Natural killer cell treated with Interleukin-12 subunit alpha and Interleukin-12 subunit beta and Interleukin-15 and Interleukin-18, amount 100 ng/mL, for 72 hours (primary cell): Measurements from ENCODE around the gene KDM3B. TPM values are rescaled to one million over a fixed set of nuclear protein-coding genes. Genes with fewer than 3 reads are reported as not detected.

ENCODE experiments used
- ATAC-seq, 2 donors: fragments of 150-1000 bp; cut with Tn5 transposase in 1 of 2; sonication (Bioruptor Pico), chemical (Tn5 transposase) in 1 of 2; 2 replicates each; pipeline ENCODE4 v1.10.0; 2021
- DNase-seq: peaks from one replicate; pipeline ENCODE4 v3.0.0; 2022; ENCODE audit warnings: low spot score
- H3K27ac Mint-ChIP-seq, 2 donors: 1 replicate in 1 of 2; 2 replicates in 1 of 2; pipeline ENCODE4 v1.8.0; 2022; ENCODE audit warnings: mixed read lengths in 2 of 2, mild to moderate bottlenecking in 1 of 2, moderate library complexity in 1 of 2
- H3K27me3 Mint-ChIP-seq, 2 donors: 1 replicate in 1 of 2; 2 replicates in 1 of 2; pipeline ENCODE4 v1.8.0; 2022; ENCODE audit warnings: mixed read lengths in 2 of 2
- H3K36me3 Mint-ChIP-seq: one replicate; pipeline ENCODE4 v1.8.0; 2022; ENCODE audit warnings: mixed read lengths
- H3K4me1 Mint-ChIP-seq, 2 donors: 1 replicate in 1 of 2; 2 replicates in 1 of 2; pipeline ENCODE4 v1.8.0; 2022; ENCODE audit warnings: low read depth in 2 of 2, mixed read lengths in 2 of 2, mild to moderate bottlenecking in 1 of 2
- H3K4me3 Mint-ChIP-seq: one replicate; pipeline ENCODE4 v1.8.0; 2022; ENCODE audit warnings: mixed read lengths
- H3K9me3 Mint-ChIP-seq: 2 replicates; pipeline ENCODE4 v1.8.0; 2022; ENCODE audit warnings: mixed read lengths
- total RNA-seq, 2 donors: library from RNA; stranded (reverse); gene quantifications; one replicate each; pipeline ENCODE4 v1.2.3, GENCODE V29; 2022

The KDM3B gene
- total RNA-seq, 2 donors from 2014 or later, result 58.6 to 61.7 TPM

DNA sequence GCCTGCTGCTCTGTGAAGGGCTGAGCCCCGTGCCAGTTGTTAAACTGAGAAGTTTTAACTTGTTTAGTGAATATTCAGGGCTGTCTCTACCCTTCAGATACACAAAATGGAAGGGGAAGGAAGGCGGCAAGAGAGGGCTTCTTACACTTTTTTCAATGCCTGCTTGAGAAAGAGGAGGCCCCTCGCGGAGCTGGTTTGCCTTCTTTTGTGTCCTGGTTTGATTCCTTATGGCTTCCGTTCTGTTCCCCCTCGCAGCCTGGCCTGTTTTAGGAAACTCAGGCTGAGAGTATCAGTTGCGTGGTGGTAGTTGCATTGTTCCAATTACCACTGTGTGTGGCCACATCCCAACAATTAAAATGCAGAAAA lies 13.4 kb upstream of the KDM3B start:
- Mint-ChIP-seq H3K27ac (peak overlapping the region; percentile 98), H3K9me3 (no peaks in the 10 kb centered on the region), H3K27me3 (no peaks in the 10 kb centered on the region), H3K4me1 (peaks cover 30 to 41% of the 10 kb centered on the region in 2 donors), H3K36me3 (no peaks in the 10 kb centered on the region), H3K4me3 (peak overlapping the region; percentile 87)
- no peak for ATAC-seq
- no peak for DNase-seq

- no peak for DNase-seq
- Mint-ChIP-seq H3K4me3 (peak overlapping the region; percentile 87), H3K9me3 (no peaks in the 10 kb centered on the region), H3K4me1 (peaks cover 30 to 41% of the 10 kb centered on the region in 2 donors), H3K27me3 (no peaks in the 10 kb centered on the region), H3K27ac (peak overlapping the region; percentile 98), H3K36me3 (no peaks in the 10 kb centered on the region)
- no peak for ATAC-seq
Observed at GRCh38 chr5:138339464-138339863, 13.0 kb upstream of the KDM3B start.

- no peaks in the 10 kb centered on the region for H3K27me3 Mint-ChIP-seq
- H3K27ac Mint-ChIP-seq, result peak overlapping the region; percentile 98
- H3K36me3 Mint-ChIP-seq, result no peaks in the 10 kb centered on the region
- H3K4me1 Mint-ChIP-seq, result peaks cover 30 to 39% of the 10 kb centered on the region in 2 donors
- DNase-seq (no peak), ATAC-seq (no peak)
- H3K9me3 Mint-ChIP-seq, result no peaks in the 10 kb centered on the region
- peak overlapping the region; percentile 87 for H3K4me3 Mint-ChIP-seq
Observed at GRCh38 chr5:138340008-138340407, 12.5 kb upstream of the KDM3B start.

GRCh38 chr5:138344887-138345622 lies 7.4 kb upstream of the KDM3B start:
- DNase-seq (no peak), ATAC-seq (peak in 1 of 2 donors; percentile 30)
- peaks cover 10 to 13% of the 10 kb centered on the region in 2 donors for H3K4me1 Mint-ChIP-seq
- peaks cover 5% of the 10 kb centered on the region for H3K36me3 Mint-ChIP-seq
- no peaks in the 10 kb centered on the region for H3K27me3 Mint-ChIP-seq
- no peaks in the 10 kb centered on the region for H3K9me3 Mint-ChIP-seq
- H3K4me3 Mint-ChIP-seq, result no peak overlapping the region
- no peak overlapping the region for H3K27ac Mint-ChIP-seq

DNA sequence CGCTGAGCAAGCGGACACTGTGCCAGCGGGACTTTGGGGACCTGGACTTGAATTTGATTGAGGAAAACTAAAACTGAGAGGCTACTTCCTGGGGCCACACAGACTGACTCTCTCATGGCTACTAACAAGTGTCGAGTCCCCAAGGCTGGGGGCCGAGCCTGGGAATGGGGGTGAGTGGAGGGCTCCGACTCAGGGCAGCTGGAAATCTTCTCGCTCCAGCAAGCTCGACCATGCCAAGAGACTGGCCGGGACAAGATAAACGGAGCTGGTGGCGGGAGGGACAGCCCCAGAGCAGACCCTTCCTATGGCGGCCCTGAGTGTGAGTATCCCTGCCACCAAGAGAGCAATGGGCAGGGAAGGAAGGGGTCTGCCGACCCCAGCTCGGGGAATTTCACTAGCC lies 5.6 kb upstream of the KDM3B start:
- peaks cover 10 to 17% of the 10 kb centered on the region in 2 donors for H3K4me1 Mint-ChIP-seq
- H3K36me3 Mint-ChIP-seq, result peaks cover 5% of the 10 kb centered on the region
- peaks cover 3% of the 10 kb centered on the region for H3K9me3 Mint-ChIP-seq
- no peak overlapping the region for H3K27ac Mint-ChIP-seq
- no peak overlapping the region for H3K4me3 Mint-ChIP-seq
- ATAC-seq (no peak), DNase-seq (no peak)
- no peaks in the 10 kb centered on the region for H3K27me3 Mint-ChIP-seq

GRCh38 chr5:138349852-138350562 lies 2.5 kb upstream of the KDM3B start:
- H3K27ac Mint-ChIP-seq, result peak overlapping the region in 1 of 2 donors; percentile 0
- peaks cover 29 to 38% of the 10 kb centered on the region in 2 donors for H3K4me1 Mint-ChIP-seq
- H3K4me3 Mint-ChIP-seq, result no peak overlapping the region
- peaks cover 11% of the 10 kb centered on the region for H3K36me3 Mint-ChIP-seq
- ATAC-seq, result no peak
- H3K27me3 Mint-ChIP-seq, result no peaks in the 10 kb centered on the region
- peaks cover 5% of the 10 kb centered on the region for H3K9me3 Mint-ChIP-seq
- DNase-seq, result no peak

GRCh38 chr5:138350563-138350890 lies 2.0 kb upstream of the KDM3B start:
- Mint-ChIP-seq H3K4me3 (no peak overlapping the region), H3K36me3 (peaks cover 11% of the 10 kb centered on the region), H3K27me3 (no peaks in the 10 kb centered on the region), H3K27ac (peak overlapping the region in 1 of 2 donors; percentile 0), H3K9me3 (peaks cover 5% of the 10 kb centered on the region), H3K4me1 (peaks cover 34 to 43% of the 10 kb centered on the region in 2 donors)
- ATAC-seq (no peak), DNase-seq (no peak)

DNA sequence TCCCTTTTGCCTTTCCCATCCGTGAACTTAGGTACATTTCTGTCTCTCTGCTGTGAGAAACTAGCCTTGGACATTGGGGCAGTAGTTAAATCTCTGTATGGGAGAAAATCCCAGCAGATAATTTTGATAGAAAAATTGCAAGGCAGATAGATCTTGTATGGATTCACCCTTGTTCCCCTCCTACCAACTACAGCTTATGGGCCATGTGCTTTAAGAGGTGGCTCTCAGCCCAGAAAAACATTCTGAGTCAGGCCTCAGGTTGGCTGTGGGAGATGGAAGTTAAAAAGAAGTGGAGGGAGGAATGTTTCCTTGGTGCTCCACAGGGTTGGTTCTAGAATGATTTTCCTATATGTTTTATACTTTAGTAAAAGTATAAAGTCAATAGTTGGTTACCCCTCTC lies 1.4 kb upstream of the KDM3B start:
- ATAC-seq (no peak), DNase-seq (no peak)
- no peak overlapping the region for H3K4me3 Mint-ChIP-seq
- peaks cover 11% of the 10 kb centered on the region for H3K36me3 Mint-ChIP-seq
- H3K4me1 Mint-ChIP-seq, result peaks cover 36 to 46% of the 10 kb centered on the region in 2 donors
- peak overlapping the region in 1 of 2 donors; percentile 0 for H3K27ac Mint-ChIP-seq
- no peaks in the 10 kb centered on the region for H3K27me3 Mint-ChIP-seq
- peaks cover 5% of the 10 kb centered on the region for H3K9me3 Mint-ChIP-seq

GRCh38 chr5:138351517-138351916 lies 968 bp upstream of the KDM3B start:
- H3K27ac Mint-ChIP-seq, result peak overlapping the region; percentile 27 to 78
- no peaks in the 10 kb centered on the region for H3K27me3 Mint-ChIP-seq
- H3K4me3 Mint-ChIP-seq, result peak overlapping the region; percentile 79
- ATAC-seq (no peak), DNase-seq (no peak)
- peaks cover 11% of the 10 kb centered on the region for H3K36me3 Mint-ChIP-seq
- peaks cover 36 to 46% of the 10 kb centered on the region in 2 donors for H3K4me1 Mint-ChIP-seq
- H3K9me3 Mint-ChIP-seq, result peaks cover 5% of the 10 kb centered on the region

DNA sequence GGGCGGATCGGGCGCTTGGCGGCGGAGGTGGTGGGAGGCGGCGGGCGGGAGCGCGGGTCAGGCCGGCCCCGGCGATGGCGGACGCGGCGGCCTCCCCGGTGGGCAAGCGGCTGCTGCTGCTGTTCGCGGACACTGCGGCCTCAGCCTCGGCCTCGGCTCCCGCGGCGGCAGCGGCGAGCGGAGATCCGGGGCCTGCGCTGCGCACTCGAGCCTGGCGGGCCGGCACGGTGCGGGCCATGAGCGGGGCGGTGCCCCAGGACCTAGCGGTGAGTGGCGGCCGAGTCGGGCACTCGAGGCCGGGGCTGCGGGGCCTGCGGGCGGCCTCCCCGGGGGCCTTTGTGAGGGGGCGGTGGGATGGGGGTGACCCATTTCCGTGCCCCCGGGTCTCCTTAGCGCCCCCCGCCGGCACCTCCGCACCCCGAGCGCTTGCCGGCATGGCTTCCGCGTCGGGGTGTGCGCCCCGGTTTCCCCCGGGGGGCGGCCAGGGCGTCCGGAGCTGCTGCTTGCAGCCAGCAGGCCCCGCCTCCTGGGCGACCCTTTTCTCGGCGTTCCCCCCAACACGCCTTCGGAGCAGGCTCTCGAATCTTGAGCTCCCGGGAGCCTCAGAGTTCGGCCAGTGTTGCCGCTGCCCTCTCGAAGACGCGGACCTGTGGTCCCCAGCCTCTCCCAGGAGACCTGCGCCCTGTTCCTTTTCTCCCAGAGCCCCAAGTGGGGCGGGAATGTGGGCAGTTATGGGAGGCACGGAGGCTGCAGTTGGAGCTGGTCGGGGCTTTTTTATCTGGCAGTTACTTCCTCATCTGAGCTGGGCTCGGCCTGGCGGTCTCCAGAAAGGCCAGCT lies 456 bp downstream of the KDM3B start:
- Mint-ChIP-seq H3K36me3 (peaks cover 7% of the 10 kb centered on the region), H3K4me1 (peaks cover 36 to 46% of the 10 kb centered on the region in 2 donors)
- DNase-seq, result peak; percentile 81

GRCh38 chr5:138353560-138354080 lies 1.1 kb downstream of the KDM3B start:
- no peaks in the 10 kb centered on the region for H3K27me3 Mint-ChIP-seq
- no peak for ATAC-seq
- peak overlapping the region; percentile 99 for H3K4me3 Mint-ChIP-seq
- peaks cover 6% of the 10 kb centered on the region for H3K36me3 Mint-ChIP-seq
- H3K9me3 Mint-ChIP-seq, result peaks cover 5% of the 10 kb centered on the region
- H3K27ac Mint-ChIP-seq, result peak overlapping the region; percentile 85 to 96
- DNase-seq, result no peak
- peaks cover 36 to 46% of the 10 kb centered on the region in 2 donors for H3K4me1 Mint-ChIP-seq

More for the DNA sequence above, 456 bp downstream of the KDM3B start:
- peak; percentile 71 to 75 for ATAC-seq
- Mint-ChIP-seq H3K27me3 (no peaks in the 10 kb centered on the region), H3K9me3 (peaks cover 5% of the 10 kb centered on the region), H3K4me3 (peak overlapping the region; percentile 99), H3K27ac (peak overlapping the region; percentile 85 to 96)

DNA sequence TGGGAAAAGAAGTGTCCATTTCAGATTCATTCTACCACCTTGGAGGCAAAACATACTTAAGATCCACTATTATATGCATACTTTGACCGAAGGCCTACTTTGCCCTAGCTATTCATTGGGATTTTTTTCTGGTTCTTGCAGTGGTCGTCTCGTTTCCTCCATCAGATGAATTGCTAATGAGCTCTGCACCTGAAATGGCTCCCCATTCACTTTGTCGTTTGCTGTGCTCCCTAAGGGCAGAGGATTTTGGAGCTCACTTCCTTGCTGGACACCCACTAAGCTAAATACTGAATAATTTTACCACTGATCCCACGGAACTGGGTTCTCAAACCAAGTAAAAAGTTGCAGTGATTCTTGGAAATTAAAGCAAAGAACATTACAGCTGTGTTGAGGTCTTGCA lies 1.9 kb downstream of the KDM3B start:
- no peak for DNase-seq
- Mint-ChIP-seq H3K36me3 (peaks cover 6% of the 10 kb centered on the region), H3K27me3 (no peaks in the 10 kb centered on the region), H3K9me3 (peaks cover 5% of the 10 kb centered on the region), H3K27ac (peak overlapping the region; percentile 85 to 96), H3K4me3 (peak overlapping the region; percentile 99), H3K4me1 (peaks cover 36 to 46% of the 10 kb centered on the region in 2 donors)
- no peak for ATAC-seq

- H3K36me3 Mint-ChIP-seq, result peaks cover 6% of the 10 kb centered on the region
- DNase-seq, result no peak
- H3K4me1 Mint-ChIP-seq, result peaks cover 39 to 48% of the 10 kb centered on the region in 2 donors
- H3K27me3 Mint-ChIP-seq, result no peaks in the 10 kb centered on the region
- H3K4me3 Mint-ChIP-seq, result peak overlapping the region; percentile 99
- peaks cover 5% of the 10 kb centered on the region for H3K9me3 Mint-ChIP-seq
- peak overlapping the region; percentile 85 to 96 for H3K27ac Mint-ChIP-seq
- ATAC-seq, result peak in 1 of 2 donors; percentile 48
Observed at GRCh38 chr5:138354926-138355378, 2.5 kb downstream of the KDM3B start.
